ENCODE results near the gene NECAB2.

- no peak for TF ChIP-seq EP300 (IDR thresholded peaks at IDR 0.05)
- TF ChIP-seq MAFK (IDR thresholded peaks at IDR 0.05; ENCODE audit: partially characterized antibody), result no peak
- no peak for TF ChIP-seq CHD2 (IDR thresholded peaks at IDR 0.05; ENCODE audit: low read length, partially characterized antibody)
- no peak for TF ChIP-seq POLR2A (IDR thresholded peaks at IDR 0.05; ENCODE audit: low read length)
Measured at GRCh38 chr16:84003038-84003437, 35.0 kb downstream of the NECAB2 start.

Measured in A549 (cell line).